ENCODE measurements around the gene TMOD2. TPM values are rescaled to one million over a fixed set of nuclear protein-coding genes. Genes with fewer than 3 reads are reported as not detected.

Gene TMOD2
- total RNA-seq, 4 donors from 2014 or later = 7.1 to 14.1 (median 11.0) TPM

GRCh38 chr15:51718746-51719145 lies 32.7 kb upstream of the TMOD2 start:
- Histone ChIP-seq H3K27ac (no peak overlapping the region), H3K27me3 (no peaks in the 10 kb centered on the region), H3K4me1 (no peaks in the 10 kb centered on the region), H3K36me3 (no peaks in the 10 kb centered on the region), H3K4me3 (replicated peaks in 1 of 3) (no peak overlapping the region), H3K9me3 (no peaks in the 10 kb centered on the region)
- no peak for TF ChIP-seq POLR2A (IDR thresholded peaks at IDR 0.05)
- intact Hi-C loops (cut with DNase I) = no loop called here
- DNase-seq = no peak
- WGBS, 2 donors = 61 to 70% methylated on average over 3 of the region's 3 CpGs

GRCh38 chr15:51720201-51720995 lies 31.0 kb upstream of the TMOD2 start:
- no peak for TF ChIP-seq POLR2A (IDR thresholded peaks at IDR 0.05)
- TF ChIP-seq CTCF (IDR thresholded peaks at IDR 0.05) = no peak
- Histone ChIP-seq H3K27ac (no peak overlapping the region), H3K4me3 (replicated peaks in 1 of 3) (no peak overlapping the region), H3K36me3 (no peaks in the 10 kb centered on the region), H3K9me3 (no peaks in the 10 kb centered on the region), H3K27me3 (no peaks in the 10 kb centered on the region), H3K4me1 (no peaks in the 10 kb centered on the region)
- 76 to 79% methylated on average over 8 of the region's 8 CpGs for WGBS, 2 donors
- no peak for DNase-seq
- intact Hi-C loops (cut with DNase I) = no loop called here

GRCh38 chr15:51721199-51721960 lies 30.0 kb upstream of the TMOD2 start:
- peaks cover 0 to 5% of the 10 kb centered on the region in 2 donors for H3K4me1 ChIP-seq
- H3K27ac ChIP-seq = peak overlapping the region in 1 of 3 donors; percentile 7
- intact Hi-C loops (cut with DNase I) = no loop called here

GRCh38 chr15:51724199-51724598 lies 27.2 kb upstream of the TMOD2 start:
- Histone ChIP-seq H3K36me3 (no peaks in the 10 kb centered on the region), H3K4me3 (replicated peaks in 1 of 3) (no peak overlapping the region), H3K9me3 (no peaks in the 10 kb centered on the region), H3K27me3 (no peaks in the 10 kb centered on the region), H3K4me1 (peaks cover 0 to 11% of the 10 kb centered on the region in 2 donors), H3K27ac (no peak overlapping the region)
- TF ChIP-seq POLR2A (IDR thresholded peaks at IDR 0.05) (no peak), CTCF (IDR thresholded peaks at IDR 0.05) (no peak)
- intact Hi-C loops (cut with DNase I) = no loop called here
- no peak for DNase-seq
- 92 to 93% methylated on average over 2 of the region's 2 CpGs for WGBS, 2 donors

More at GRCh38 chr15:51721199-51721960, 30.0 kb upstream of the TMOD2 start:
- no peaks in the 10 kb centered on the region for H3K36me3 ChIP-seq
- H3K27me3 ChIP-seq = no peaks in the 10 kb centered on the region
- H3K4me3 ChIP-seq (replicated peaks in 1 of 3) = no peak overlapping the region
- whole genome bisulfite sequencing, 2 donors = 71 to 81% methylated on average over 5 of the region's 5 CpGs
- no peak for TF ChIP-seq POLR2A (IDR thresholded peaks at IDR 0.05)
- TF ChIP-seq CTCF (IDR thresholded peaks at IDR 0.05) = no peak
- no peaks in the 10 kb centered on the region for H3K9me3 ChIP-seq
- no peak for DNase-seq

- intact Hi-C loops (cut with DNase I) = no loop called here
- H3K9me3 ChIP-seq = no peaks in the 10 kb centered on the region
- no peaks in the 10 kb centered on the region for H3K27me3 ChIP-seq
- H3K4me3 ChIP-seq (replicated peaks in 1 of 3) = no peak overlapping the region
- H3K36me3 ChIP-seq = no peaks in the 10 kb centered on the region
- 65 to 75% methylated on average over 1 of the region's 1 CpG for WGBS, 2 donors
- H3K4me1 ChIP-seq = peaks cover 0 to 11% of the 10 kb centered on the region in 2 donors
- TF ChIP-seq POLR2A (IDR thresholded peaks at IDR 0.05) (no peak), CTCF (IDR thresholded peaks at IDR 0.05) (no peak)
- H3K27ac ChIP-seq = no peak overlapping the region
- no peak for DNase-seq
Measured at GRCh38 chr15:51724673-51725072, 26.7 kb upstream of the TMOD2 start.

All from thyroid gland (tissue), 4 donors.